GM12875 (cell line): ENCODE measurements around the gene PDE2A.

Experiments
- H3K4me3 ChIP-seq: one replicate; pipeline ENCODE4 v1.5.1; 2011; ENCODE audit warnings: low read depth, low read length, control low read depth
- TF ChIP-seq, protein P1 (sequence below): IDR thresholded peaks from 2 replicates; pipeline ENCODE4 v1.5.1; 2011; ENCODE audit warnings: low read depth, mild to moderate bottlenecking, control low read depth, inconsistent platforms, low read length, moderate library complexity, borderline replicate concordance; ENCODE audit not compliant: insufficient read depth

PDE2A gene

DNA sequence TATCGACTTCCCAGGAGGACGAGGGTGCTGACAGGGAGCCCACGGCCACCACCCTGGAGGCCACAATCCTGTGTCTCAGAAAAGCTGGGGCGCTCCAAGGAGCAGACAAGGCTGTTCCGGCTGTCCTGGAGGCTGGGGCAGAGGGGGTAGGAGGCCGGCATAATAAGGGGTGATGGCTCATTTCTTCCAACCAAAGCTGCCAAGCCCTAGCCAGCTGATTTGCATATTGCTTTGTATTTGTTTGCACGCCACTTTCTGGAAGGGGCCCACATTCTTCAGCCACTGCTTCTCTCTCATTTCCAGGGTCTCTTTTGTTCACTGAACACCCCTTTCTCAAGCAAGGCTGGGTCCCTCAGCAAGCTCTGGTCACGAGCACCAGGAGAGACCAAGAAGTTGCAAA is 4.7 kb downstream of the PDE2A start:
- no peak overlapping the region for H3K4me3 ChIP-seq
- TF ChIP-seq, protein P1, sequence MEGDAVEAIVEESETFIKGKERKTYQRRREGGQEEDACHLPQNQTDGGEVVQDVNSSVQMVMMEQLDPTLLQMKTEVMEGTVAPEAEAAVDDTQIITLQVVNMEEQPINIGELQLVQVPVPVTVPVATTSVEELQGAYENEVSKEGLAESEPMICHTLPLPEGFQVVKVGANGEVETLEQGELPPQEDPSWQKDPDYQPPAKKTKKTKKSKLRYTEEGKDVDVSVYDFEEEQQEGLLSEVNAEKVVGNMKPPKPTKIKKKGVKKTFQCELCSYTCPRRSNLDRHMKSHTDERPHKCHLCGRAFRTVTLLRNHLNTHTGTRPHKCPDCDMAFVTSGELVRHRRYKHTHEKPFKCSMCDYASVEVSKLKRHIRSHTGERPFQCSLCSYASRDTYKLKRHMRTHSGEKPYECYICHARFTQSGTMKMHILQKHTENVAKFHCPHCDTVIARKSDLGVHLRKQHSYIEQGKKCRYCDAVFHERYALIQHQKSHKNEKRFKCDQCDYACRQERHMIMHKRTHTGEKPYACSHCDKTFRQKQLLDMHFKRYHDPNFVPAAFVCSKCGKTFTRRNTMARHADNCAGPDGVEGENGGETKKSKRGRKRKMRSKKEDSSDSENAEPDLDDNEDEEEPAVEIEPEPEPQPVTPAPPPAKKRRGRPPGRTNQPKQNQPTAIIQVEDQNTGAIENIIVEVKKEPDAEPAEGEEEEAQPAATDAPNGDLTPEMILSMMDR: no peak

DNA sequence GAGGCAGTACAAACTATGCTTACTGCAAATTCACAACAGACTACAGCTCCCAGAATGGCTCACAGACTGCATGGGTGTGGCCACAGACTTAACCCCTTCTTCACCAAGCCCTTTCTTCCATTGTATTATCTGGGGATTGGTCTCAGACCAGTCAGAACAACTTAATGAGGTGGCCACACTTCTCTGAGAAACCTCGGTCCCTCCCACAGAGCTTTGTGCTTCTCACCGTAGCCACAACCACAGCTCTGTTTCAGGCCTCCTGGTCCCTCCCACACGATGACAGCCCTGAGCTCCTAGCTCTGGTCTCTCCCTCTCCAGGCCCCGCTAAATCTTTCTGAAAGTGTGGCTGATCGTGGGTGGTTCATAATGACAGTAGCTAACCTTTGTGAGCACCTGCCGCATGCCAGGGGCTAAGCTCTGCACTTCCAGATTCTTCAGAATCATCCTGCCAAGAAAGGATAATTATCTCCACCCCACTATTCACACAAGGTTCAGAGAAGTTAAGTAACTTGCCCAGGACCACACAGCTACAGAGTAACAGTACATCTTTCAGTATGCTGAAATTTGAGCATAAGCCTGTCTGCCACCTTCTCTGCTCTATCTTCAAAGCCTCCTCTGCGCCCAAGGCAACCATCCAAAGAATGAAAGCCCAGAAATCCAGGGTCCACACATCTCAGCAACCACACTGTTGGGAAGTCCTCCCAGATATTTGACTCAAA is 5.4 kb downstream of the PDE2A start:
- no peak overlapping the region for H3K4me3 ChIP-seq
- TF ChIP-seq, protein P1: no peak

DNA sequence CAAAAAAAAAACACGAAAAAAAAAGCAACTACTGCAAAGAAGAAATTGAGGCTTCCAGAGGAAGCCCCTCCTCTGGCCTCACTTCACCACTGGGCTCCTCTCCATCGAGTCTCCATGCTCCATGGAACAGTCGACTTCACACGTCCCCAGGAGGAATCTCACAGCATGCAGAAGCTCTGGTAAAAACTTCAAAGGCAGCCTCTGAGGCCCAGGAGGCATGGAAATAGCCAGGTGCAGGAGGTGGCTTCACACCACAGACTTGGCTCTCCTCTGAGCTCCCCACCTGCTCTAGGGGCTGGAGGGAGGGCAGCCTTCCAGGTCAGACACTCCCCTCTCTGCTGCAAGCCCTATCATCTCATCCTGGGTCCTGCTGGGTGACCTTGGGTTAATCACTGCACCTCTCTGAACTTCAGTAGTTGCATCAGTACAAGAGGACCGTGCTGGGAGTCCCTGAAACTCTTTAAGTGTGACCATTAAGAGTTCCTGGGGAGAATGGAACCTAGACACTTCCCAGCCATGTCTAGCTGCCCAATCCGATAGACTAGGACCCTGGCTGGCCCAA is 8.2 kb downstream of the PDE2A start:
- H3K4me3 ChIP-seq: no peak overlapping the region
- TF ChIP-seq, protein P1: no peak

DNA sequence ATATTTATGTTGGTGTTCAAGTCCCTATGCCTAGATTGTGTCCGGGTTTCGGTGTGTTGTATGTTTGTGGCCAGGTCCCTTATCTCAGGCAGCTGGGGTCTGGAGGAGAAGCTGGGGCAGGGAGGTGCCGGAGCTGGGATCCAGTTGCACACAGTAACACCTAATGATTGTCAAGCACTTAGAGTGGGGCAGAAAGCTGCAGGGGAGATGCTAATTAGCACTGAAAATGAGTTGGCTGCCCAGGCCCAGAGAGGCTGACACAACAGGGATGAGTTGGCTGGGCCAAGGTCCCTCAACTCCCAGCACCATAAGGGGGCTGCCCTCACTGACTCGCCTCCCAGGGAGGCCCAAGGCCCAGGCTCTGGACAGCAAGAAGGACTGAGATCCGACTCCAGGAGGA is 12.2 kb downstream of the PDE2A start:
- TF ChIP-seq, protein P1: no peak
- no peak overlapping the region for H3K4me3 ChIP-seq

DNA sequence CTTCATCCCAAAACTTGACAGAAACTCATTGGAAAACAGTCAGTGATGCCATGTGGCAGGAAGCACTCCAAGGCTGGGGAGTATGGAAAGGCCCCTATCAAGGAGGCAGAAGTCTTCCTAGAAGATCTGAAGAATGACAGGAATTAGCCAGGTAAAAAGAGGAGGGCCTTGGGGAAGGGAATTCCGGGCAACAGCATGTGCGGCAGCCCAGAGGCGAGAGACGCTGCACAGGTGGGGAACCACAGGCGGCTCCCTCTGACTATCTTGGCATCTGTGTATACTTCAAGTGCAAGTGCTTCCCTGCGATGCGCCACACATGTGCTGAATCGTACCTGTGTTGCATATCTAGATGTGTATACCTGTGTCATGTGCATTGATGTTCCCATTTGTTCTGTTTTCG is 12.7 kb downstream of the PDE2A start:
- TF ChIP-seq, protein P1: no peak
- H3K4me3 ChIP-seq: no peak overlapping the region

DNA sequence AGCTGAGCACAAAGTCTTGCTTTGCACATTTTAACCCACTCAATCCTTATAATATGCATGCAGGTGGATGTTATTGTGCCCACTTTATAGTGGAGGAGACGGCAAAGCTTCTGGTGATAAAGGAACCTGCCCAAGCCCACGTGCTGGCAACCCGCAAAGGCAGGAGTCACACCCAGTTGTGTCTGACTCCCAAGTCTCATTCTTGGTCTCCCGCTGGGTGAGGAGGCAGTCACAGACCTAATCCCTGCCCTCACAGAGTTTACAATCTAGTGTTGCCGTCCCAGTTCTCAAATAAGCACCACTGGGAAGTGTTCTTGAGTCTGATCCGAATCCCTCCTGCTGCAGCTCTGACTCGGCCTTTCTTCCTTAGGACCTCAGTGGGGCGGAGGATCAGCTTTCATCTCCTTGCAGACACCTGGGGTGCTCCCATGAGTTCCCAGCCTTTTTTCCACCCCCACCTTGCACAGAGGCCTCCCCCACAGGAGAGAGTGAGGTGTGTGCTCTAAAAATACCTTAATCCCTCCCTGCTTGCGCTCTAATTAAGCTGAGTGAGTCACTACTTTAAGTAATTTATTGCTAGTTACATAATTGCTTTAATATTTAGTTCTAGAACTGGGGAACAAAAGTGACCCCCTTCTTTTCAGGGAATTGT is 15.1 kb downstream of the PDE2A start:
- TF ChIP-seq, protein P1: no peak

More for the DNA sequence above, 15.1 kb downstream of the PDE2A start:
- H3K4me3 ChIP-seq: no peak overlapping the region
